HG03103 (cell line): ENCODE results near the gene GALNTL6.
A peak's percentile ranks its signal among the peaks of the same experiment; 100 is the strongest.
"Not testable (repeated sequence)": the region's sequence is repeated elsewhere in the genome, so short reads cannot be mapped to it uniquely, and the experiment has no call there.

Source experiments
- ATAC-seq: cut with Tn5 transposase; IDR thresholded peaks from one replicate; pipeline ENCODE4 v1.9.1; 2021; ENCODE audit warnings: low read depth; ENCODE audit not compliant: unreplicated experiment

Gene GALNTL6

DNA sequence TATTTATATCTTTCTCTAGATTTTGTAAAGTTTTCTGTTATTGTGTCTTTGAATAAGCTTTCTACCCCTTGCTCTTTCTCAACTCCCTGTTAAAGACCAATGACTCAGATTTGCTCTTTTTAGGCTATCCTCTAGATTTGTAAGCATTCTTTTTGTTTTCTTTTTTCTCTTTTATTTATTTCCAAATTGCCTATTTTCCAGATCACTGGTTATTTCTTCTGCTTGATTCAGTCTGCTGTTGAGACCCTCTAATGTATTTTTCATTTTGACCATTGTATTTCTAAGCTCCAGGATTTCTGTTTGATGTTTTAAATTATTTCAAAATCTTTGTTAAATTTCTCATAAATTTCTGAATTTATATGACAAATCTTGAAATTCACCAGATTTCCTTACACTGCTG, 892.8 kb downstream of the GALNTL6 start:
- ATAC-seq: no peak

DNA sequence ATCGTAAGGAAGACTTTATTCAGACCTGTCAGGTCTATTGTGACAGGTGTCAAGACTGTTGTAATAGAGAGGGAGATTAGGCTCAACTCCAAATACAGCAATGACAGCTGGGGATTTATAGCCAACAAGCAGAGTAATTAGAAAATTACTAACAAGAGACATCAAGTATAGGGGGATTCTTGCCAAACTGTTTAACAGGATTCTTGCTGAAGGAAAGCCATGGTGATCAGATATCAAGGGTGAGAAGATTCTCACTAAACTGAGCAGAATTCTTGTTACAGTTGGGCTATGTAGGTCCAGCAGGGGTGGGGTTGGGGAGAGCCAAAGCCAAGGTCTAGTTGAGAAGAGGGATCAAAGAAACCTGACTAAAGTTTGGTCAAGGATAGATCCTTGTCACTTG, 894.4 kb downstream of the GALNTL6 start:
- ATAC-seq: no peak

DNA sequence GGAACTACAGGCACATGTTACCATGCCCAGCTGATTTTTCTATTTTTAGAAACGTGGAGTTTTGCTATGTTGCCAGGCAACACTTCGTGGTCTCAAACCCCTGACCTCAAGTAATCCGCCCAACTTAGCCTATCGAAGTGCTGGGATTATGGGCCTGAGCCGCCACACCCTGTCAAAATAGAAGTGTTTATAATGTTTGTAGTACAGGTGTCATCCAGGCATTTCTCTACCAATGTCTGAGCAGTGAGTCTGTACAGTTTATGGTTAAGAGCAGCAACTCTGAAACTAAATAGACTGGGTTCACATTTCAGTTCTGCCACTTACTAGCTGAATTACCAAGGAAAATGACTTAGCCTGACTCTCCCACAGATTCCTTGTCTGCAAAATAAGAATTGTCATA, 895.0 kb downstream of the GALNTL6 start:
- no peak for ATAC-seq

DNA sequence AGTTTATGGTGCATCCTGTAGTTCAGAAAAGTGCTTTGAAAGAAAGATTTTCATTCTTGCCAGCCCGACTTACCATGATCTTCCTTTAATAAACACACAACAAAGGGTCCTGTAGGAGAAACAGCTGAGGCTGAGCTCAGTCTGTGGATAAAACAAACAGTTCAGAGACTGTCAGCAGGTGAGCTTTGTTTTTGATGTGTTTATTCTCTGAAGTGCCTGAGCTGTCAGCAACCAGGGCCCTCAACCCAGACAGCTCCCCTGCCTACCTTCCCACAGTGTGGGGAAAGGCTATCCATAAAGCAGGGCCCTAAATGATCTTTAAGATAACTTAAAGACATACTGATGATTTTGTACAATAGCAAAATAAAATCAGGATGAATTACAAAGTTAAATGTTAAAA, 896.2 kb downstream of the GALNTL6 start:
- ATAC-seq: no peak

DNA sequence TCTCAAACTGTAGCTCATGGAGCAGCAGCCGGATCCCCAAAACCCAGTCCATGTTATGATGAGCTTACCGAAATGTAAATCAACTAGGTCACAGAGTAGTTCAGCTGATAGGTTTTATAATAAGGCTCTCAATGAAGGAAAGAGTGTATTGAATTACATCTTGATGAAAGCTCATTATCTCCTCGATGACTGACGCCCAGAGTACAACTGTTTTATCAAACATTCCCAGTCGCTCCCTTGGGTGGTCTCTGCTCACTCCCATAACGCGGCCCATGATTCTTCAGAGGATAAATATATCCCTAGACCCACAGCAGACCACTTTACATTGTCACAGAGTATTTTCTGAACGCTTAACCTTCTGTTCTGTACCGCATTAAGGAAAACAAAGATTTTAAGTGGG, 903.1 kb downstream of the GALNTL6 start:
- no peak for ATAC-seq

DNA sequence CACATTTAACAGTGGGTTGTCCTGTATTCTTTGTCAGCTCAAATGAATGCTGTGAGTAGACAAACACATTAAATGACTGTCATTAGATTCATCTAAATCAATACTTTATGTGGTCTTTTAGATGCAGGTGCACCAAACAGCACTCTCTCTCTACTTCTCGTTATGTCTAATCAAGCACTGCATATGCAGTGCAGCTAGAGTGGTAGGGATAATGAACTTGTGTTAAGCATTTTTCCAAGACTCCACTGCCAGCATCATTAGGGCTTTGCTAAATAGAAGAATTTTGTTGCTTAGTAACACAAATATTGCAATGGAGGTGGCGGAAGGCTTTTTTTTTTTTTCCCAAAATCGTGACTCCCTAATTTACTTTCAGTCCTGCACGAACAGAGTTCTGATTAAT, 908.5 kb downstream of the GALNTL6 start:
- no peak for ATAC-seq

DNA sequence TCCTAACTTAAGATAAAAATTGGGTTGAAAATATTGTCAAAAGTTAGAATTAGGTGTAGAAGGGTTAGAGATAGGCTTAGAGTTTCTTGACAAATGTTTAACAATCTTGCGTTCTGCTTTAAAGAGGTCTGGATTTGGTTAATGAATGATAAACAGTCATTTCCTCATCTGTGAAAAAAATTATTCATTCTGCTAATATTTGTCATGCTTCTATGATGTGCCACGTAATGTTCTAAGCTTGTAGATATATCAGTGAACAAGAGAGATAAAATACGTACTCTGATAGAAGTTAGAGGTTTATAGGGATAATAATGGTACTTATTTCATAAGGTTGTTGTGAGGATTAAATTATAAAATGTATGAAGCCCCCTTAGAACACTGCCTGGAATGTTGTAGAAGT, 912.4 kb downstream of the GALNTL6 start:
- no peak for ATAC-seq

DNA sequence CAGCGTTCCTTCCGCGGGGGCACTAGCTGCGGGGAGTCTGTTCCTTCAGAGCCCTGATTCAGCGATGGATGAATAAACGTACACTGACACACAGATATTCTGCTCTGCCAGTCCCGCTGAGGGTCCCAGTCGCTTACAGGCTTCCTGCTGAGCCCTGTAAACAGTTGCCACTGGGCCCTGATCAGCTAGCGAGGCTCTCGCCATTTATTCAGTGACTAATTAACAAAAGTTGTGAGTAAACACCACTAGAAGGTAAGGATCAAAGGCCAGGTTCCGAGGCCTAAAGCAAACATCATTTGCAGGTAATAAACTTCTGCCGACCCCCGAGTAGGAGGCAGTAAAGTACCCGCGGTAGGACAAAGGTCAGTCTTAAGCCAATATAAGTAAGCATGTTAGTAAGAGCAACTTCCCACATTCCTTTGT, 912.8 kb downstream of the GALNTL6 start:
- no peak for ATAC-seq

DNA sequence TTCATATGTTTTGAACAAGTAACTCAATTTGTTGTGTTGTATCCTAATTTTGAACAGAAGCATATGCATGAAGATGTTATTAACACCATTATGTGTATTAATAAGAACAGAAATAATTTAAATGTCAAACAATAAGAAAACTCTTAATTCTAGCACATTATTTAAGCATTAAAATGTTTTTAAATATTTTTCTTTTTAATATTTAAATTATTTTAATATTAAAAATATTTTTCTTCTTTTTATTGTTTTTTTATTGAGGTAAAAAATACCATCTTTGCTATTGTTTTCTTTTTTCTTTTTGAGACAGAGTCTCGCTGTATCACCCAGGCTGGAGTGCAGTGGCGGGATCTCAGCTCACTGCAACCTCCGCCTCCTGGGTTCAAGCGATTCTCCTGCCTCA, 914.4 kb downstream of the GALNTL6 start:
- ATAC-seq: no peak

DNA sequence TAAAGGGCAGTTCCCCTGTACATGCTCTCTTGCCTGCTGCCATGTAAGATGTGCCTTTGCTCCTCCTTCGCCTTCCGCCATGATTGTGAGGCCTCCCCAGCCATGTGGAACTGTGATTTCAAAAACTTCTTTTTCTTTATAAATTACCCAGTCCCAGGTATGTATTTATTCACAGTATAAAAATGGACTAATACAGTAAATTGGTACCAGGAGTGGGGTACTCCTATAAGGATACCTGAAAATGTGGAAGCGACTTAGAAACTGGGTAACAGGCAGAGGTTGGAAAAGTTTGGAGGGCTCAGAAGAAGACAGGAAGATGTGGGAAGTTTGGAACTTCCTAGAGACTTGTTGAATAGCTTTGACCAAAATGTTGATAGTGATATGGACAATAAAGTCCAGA, 920.4 kb downstream of the GALNTL6 start:
- ATAC-seq: not testable (repeated sequence)

DNA sequence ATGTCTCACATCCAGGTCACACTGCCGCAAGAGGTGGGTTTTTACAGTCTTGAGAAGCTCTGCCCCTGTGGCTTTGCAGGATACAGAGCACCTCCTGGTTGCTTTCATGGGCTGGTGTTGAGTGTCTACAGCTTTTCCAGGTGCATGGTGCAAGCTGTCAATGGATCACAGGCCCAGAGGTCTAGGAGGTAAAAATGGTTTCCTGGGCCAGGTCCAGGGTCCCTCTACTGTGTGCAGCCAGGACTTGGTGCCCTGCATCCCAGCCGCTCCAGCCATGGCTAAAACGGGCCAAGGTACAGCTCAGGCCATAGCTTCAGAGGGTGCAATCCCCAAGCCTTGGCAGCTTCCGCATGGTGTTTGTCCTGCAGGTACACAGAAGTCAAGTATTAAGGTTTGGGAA, 921.4 kb downstream of the GALNTL6 start:
- ATAC-seq: no peak

DNA sequence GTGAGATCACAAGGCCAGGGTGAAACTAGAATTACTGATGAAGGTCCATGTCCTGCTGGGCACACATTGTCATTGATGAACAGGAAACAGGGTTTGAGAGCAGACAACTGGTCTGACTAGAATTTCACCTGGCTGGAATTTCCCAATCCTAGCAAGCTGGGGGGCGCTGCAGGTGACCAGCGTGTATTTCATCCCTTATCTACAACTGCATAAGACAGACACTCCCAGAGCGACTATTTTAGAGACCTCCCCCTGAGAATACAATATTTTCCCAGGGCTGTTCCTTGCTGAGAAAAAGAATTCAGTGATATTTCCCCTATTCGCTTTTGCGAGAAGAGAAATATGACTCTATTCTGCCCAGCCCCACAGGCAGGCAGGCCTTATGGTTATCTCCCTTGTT, 922.8 kb downstream of the GALNTL6 start:
- no peak for ATAC-seq

DNA sequence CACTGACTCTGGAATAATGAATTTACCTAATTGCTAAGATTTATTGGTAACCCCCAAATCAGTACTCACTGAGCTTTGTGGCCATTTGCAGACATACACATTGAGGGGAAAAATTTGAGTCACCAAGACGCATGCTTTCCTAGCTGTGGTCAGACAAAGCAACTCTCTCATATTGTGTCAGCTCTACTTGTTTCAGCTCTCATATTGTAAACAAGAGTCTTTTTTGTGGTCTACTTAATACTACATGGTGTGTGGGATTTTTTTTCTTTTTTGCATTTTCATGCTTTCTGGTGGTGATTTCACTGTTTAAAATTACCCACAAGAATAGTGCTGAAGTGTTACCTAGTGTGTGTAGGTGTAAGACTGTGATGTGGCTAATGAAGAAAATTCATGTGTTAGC, 927.2 kb downstream of the GALNTL6 start:
- ATAC-seq: peak; percentile 96

DNA sequence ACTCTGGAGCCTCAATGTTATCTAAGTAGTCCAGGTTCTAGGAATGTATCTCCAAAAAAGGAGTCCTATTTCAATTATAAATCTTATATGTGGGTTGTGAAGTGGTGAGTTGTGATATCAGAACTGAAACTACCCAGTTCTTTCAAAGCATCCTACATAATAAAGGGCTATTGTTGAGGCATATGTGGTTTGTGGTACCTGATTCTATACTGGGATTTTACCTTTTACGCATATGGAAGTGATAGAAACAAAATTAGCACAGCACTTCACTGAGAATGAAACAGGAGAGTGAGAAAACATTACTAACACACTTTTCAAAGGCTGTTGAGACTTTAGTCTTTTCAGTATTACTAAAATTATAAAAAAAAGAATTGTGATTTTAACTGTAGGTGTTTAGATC, 937.7 kb downstream of the GALNTL6 start:
- peak; percentile 97 for ATAC-seq

DNA sequence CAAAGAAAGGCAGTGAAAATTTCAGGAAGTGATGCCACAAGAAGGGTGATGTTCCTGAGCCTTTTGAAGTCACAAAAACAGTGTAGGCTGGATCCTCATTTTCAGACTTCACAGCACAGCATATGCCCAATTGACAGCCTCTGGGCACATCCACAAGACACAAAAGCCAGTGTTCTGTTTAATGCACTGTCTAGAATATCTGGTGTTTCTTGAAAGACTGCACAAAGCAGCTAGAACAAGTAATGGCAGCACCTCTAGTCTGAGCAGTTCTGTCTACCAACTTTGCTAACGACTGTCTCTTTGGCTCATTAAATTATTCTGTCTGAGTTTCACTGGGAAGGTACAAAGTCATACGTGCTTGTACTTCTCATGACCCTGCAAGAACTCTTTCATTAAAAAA, 938.3 kb downstream of the GALNTL6 start:
- ATAC-seq: no peak

DNA sequence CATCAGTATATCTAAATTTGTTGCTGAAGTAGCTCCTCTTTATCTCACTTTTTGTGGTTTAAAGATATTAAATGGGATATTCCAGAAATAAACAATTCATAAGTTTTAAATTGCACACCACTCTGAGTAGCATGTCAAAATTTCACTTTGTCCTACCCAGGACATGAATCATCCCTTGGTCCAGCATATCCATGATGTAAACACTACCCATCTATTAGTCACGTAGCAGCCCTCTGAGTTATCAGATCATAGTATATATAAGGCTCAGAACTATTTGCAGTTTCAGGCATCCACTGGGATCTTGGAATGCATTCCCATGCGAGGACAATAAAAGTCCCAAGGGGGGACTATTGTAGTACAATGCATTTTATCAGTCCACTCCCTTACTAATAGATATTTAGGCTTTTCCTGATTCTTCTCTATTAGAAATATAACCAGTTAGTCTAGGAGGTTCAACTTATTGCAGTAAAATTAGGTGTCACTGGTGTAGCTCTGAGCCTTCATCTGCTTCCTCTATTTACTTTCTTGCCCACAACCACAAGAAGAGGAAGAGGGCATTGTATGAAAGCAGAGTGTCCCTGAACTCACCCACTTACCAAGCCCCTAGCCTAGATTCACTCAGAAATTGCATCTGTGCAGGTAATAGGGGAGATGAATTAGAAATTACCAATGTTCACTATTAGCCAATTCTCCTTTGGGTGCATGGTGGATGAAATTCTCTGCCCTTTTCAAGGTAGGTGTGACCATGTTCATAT, 945.6 kb downstream of the GALNTL6 start:
- no peak for ATAC-seq

DNA sequence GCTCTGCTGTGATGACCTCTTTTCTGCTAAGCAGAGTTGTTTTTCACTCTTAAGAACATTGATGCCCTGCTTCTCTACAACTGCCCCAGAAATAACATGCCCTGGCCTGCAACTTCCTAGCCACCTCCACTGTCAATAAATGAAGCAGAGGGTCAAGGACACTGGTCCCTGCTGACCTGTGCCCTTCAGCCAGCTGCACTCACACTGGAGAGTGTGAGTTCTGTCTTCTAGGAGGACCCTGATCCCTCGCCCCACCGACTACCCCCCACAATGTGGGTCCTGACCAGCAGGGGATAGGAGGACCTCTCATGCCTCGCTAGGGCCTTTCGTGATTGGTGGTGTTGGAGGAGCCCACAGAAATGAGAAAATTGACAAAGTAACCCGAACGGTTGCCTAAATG, 947.3 kb downstream of the GALNTL6 start:
- no peak for ATAC-seq

DNA sequence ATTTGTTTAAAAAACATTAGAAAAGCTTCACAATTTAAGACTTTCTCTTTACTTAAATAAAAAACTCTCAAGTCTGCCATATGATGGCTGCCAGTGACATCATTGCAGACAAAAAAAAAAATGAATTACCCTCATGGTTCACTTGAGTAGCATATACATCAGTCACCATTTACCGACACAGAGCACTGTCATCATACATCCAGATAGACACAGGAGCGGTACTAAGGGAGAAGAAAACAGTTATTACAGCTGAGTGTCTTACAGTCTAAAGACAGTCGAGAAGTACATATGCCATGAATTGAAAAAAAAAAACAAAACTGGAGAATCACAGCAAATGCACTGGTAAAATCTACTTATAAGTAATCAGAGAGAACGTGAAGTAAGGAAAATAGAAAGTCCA, 949.7 kb downstream of the GALNTL6 start:
- ATAC-seq: no peak

DNA sequence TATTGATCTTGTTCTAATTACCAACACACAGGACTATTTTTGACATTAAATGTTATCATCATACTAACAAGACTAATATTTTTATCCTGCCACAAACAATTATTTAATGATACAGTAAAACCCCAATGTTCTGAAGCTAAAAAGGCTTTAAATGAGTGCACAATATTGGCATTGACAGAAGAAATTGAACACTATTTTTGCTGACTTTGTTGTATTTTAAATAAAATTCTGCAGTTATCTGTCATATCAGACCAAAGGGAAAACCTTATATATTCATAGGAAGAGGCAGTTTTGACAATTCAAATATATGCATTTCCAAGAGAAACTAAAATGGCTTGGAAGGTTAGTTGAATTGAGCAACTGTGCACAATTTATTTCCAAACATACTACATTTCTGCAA, 957.6 kb downstream of the GALNTL6 start:
- no peak for ATAC-seq

DNA sequence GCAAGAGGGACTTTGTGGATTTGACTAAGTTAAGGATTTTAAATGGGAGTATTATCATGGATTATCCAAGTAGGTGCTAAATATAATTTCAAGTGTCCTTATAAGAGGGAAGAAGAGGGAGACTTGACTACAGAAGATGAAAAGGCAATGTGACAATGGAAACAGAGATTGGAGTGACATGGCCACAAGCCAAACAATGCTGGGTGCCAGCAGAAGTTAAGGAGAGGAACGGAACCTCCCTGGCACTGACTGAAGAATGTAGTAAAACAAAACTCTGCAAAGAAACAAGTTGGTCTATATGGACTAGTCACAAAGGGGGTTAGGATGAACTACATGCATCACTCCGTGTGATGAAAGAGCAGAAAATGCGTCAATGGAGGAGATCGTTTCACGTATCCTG, 959.6 kb downstream of the GALNTL6 start:
- ATAC-seq: no peak

DNA sequence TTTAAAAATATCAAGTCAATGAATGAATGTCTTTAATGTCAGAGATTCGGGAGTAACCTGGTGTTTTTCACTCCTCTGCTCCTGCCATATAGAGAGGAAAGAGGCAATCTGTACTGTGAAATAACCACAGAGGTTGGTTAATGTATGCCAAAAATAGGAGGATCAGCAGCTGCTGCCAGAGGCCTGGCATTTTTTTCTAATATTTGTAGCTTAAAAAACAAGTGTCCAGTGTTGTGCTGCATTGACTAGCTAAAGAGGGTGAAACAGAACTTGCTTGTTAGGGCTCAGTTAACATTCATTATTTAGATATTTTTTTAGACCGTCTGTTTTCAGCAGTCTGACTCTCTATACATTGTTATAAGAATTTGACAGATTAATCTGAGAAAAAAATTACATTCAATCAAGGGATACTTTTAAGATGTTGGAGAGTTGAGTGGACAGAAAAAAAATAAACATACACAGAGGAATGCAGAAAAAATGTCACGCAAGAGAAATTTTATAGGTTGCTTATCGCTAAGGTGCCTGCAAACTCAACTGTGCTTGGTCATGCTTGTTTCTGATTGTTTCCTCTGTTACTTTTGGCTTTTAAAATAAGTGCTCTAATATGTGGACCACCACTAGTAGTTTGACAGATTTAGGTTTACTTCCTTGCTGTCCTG, 963.1 kb downstream of the GALNTL6 start:
- ATAC-seq: no peak

DNA sequence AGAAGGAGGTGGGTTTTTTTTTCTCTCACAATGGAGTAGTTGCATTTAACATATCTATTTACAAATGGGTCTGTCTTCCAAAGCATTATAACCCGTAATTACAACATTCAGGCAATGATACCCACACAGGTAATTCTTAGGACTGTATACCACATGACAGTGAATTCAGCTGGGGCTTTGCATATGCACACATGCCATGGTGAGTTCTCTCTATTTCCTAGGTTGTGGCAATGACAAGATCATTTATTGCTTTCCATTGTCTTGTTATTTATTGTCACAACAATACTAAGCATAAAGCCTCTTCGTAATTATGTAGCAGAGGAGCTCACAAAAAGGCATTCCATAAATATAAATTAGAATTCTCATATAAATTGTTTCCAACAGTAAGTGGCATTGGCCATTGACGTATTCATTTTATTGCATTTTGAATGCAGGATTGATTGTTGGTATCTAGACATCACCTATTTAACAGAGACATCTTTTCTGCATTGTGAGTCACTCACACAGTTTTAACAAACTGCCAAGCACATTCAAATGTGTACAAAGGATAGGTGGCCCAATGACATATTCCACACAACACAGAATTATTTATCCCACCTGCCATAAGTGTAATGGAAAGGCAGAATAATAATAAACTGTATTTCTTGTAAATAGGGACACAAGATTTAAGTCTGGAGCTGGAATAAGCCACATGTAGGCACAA, 964.7 kb downstream of the GALNTL6 start:
- no peak for ATAC-seq
